ENCODE data around the gene ADAP1.

Gene ADAP1

DNA sequence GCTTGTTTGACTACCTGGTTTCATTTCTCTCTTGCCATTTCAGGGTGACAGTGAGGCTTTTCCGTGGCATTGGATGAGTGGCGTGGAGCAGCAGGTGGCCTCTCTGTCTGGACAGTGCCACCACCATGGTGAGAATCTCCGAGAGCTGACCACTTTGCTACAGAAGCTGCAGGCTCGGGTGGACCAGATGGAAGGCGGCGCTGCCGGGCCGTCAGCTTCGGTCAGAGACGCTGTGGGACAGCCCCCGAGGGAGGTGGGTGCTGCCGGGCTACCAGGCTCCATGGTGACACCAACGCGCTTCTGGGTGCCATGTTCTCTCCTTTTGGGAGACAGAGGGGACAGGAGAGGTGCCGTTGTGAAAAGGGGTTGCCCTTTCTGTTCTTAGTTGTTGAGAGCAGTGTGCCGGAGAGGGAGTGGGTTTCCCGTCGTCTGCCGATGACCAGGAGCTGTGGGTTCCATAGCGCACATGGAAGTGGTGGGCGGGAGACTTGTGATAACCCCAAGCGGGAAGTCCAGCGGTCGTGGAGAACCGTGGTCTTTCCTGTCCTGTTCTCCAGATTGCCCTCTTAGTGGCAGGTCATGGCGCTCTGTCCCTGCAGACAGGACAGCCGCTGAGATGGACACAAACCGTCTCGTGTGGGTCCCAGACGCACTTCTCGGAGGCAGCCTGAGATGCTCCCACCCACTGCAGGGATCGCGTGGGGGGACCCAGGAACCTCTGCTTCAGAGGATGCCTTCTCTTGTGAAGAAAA, 100.9 kb downstream of the ADAP1 start:
- FAIRE-seq: no peak

DNA sequence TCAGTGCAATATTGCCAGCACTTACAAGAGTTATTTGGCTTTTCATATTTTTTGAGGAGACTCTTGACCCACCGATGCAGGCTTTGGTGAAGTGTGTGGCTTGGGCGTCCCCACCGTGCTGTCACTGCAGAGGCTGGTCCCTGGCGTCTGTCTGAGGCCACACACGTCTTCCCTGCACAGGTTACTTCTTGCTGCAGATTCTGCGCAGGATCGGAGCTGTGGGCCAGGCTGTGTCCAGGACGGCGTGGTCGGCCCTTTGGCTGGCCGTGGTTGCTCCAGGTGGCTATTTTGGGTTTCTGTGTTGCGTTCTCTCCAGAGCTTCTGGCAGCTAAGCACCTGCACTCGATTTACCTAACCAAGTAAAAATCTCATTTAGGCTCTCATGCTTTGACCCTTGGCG, 103.3 kb downstream of the ADAP1 start:
- FAIRE-seq: no peak

DNA sequence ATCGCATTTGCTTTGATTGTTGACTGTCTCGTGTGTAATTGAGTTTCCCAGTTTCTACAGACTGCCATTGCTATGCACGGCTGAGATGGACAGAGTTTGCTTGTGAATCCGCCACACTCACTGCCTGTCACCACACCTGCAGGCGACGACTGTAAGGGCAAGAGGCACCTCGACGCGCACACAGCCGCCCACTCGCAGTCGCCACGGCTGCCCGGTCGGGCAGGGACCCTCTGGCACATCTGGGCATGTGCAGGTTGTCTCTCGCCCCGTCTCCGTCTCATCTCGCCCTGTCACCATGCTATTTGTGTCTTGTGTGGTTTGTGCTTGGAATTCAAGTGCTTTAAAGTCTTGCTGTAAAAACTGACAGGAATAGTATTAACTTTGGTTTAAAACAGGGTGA, 104.7 kb downstream of the ADAP1 start:
- FAIRE-seq: no peak

DNA sequence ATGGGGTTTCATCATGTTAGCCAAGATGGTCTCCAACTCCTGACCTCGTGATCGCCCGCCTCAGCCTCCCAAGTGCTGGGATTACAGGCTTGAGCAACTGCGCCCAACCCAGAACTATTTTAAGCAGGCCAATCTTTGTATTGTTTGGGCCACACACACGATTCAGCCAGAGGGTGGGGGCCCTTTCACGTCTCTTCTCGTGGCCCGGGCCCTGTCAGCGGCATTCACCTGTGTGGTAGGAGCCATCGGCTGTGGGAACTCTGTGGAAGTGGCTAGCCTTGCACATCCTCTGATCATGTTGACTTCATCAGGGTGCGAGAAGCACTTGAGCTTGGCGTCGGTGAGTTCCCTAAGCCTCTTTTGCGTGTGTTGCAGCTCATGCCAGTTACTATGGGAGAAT, 105.3 kb downstream of the ADAP1 start:
- FAIRE-seq: no peak
